Measurements from ENCODE around the gene MLF2. TPM values are rescaled to one million over a fixed set of nuclear protein-coding genes. Genes with fewer than 3 reads are reported as not detected.

Gene MLF2
- total RNA-seq, 2 experiments from 2014 or later, result 79.7 to 87.3 TPM

DNA sequence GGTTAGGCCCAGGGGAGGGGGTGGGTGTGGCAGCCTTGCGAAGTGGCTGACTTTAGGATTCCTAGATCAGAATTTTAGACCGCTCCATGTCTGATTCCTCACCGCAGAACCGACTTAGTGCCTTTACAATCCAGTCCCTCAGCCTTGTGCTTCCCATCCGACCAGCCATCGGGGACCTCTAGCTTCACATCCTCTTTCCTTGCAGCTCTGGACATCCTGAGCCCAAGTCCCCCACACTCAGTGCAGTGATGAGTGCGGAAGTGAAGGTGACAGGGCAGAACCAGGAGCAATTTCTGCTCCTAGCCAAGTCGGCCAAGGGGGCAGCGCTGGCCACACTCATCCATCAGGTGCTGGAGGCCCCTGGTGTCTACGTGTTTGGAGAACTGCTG lies 28.5 kb downstream of the MLF2 start:
- Histone ChIP-seq H3K27ac (ENCODE audit: low read depth, low read length, poor library complexity, severe bottlenecking) (peak overlapping the region; percentile 77), H3K4me2 (ENCODE audit: low read length) (peak overlapping the region; percentile 90), H3K4me3 (ENCODE audit: low read depth, low read length, poor library complexity, severe bottlenecking) (peak overlapping the region; percentile 76), H3K79me2 (ENCODE audit: insufficient read depth, low read depth, low read length) (peaks cover 11% of the 10 kb centered on the region; the same call in 1 of the 2 replicates), H3K4me1 (ENCODE audit: insufficient read depth, low read length, poor library complexity, severe bottlenecking) (peaks cover 50% of the 10 kb centered on the region), H2AFZ (ENCODE audit: low read length) (peak overlapping the region; percentile 72; the same call in 1 of the 2 replicates), H3K36me3 (ENCODE audit: insufficient read depth, low read length) (peaks cover 16% of the 10 kb centered on the region), H3K9me2 (ENCODE audit: insufficient read depth, low read length) (no peaks in the 10 kb centered on the region), H3K9me3 (ENCODE audit: low read length) (no peaks in the 10 kb centered on the region), H4K20me1 (ENCODE audit: insufficient read depth, low read length) (no peaks in the 10 kb centered on the region)
- intact Hi-C loops (cut with micrococcal nuclease; ENCODE audit: unreplicated experiment), result loop anchor here (1.0 kb wide), 4 partner anchors 27 to 61 kb away; partner anchors contain the start of genes ING4, MLF2 and ZNF384
- DNase-seq (ENCODE audit: low spot score), result peak; percentile 75
- POLR2A ChIA-PET, result interaction anchor here (0.6 to 3.3 kb wide), 24 partner anchors 9 to 230 kb away, joined by 3 to 16 read pairs (median 4); partner anchors contain the start of genes CDCA3, GNB3, MLF2 and SPSB2
- no TSS peak for BruUV-seq (replicated peaks)
- TF ChIP-seq EZH2phosphoT487 (IDR thresholded peaks at IDR 0.05; ENCODE audit: borderline replicate concordance, low read depth, low read length), result no peak
- TF ChIP-seq, protein P1, sequence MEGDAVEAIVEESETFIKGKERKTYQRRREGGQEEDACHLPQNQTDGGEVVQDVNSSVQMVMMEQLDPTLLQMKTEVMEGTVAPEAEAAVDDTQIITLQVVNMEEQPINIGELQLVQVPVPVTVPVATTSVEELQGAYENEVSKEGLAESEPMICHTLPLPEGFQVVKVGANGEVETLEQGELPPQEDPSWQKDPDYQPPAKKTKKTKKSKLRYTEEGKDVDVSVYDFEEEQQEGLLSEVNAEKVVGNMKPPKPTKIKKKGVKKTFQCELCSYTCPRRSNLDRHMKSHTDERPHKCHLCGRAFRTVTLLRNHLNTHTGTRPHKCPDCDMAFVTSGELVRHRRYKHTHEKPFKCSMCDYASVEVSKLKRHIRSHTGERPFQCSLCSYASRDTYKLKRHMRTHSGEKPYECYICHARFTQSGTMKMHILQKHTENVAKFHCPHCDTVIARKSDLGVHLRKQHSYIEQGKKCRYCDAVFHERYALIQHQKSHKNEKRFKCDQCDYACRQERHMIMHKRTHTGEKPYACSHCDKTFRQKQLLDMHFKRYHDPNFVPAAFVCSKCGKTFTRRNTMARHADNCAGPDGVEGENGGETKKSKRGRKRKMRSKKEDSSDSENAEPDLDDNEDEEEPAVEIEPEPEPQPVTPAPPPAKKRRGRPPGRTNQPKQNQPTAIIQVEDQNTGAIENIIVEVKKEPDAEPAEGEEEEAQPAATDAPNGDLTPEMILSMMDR (conservative IDR thresholded peaks at IDR 0.05; ENCODE audit: low read length), result no peak
- CTCF ChIA-PET (ENCODE audit: unreplicated experiment), result interaction anchor here (0.6 to 1.4 kb wide), 6 partner anchors 18 to 142 kb away, joined by 3 to 9 read pairs (median 3); partner anchors contain the start of gene PTMS

DNA sequence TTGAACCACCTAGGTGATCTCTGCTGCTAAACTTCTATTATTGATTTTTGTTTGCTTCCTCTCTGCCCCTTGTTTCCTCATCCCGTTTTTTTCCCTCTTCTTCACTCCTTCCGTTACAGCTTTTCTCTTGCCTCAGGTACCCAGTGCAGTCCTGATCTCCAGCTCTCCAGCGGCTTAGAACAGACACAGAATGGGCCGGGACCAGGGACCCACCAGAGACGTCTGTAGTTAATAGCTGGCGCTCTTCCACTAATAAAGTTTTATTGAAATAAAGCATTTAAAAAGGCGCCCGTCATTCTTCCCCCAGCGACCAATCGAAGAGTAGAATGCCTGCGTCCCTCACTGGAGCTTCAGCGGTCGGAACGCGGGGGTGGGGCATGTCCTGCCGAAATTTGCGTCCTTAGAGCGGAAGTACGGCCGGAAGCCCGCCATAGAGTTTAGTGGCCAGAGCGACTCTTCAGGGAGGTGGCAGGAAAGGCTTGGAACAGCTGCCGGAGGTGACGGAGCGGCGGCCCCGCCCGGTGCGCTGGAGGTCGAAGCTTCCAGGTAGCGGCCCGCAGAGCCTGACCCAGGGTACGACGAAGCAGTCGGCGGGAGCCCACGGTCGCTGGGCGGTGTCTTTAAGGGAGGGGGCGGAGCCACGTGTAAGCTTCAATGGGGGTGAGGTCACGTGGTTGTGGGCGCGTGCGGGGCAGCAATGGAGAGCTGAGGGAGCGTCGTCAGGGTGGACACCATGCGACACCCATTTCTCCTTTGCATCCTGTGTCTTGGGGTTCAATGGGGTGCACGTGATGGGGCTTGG lies 29.1 kb downstream of the MLF2 start, which contains the start of gene COPS7A:
COPS7A (plus strand) TSS at position 440 of the 802 bp plus-strand sequence. CDS start 611 bp downstream, outside the sequence.
- TF ChIP-seq, protein P1 (conservative IDR thresholded peaks at IDR 0.05; ENCODE audit: low read length), result peak; percentile 25; the same call in 1 of the 2 replicates
- TF ChIP-seq EZH2phosphoT487 (IDR thresholded peaks at IDR 0.05; ENCODE audit: borderline replicate concordance, low read depth, low read length), result no peak
- DNase-seq (ENCODE audit: low spot score), result peak; percentile 100
- intact Hi-C loops (cut with micrococcal nuclease; ENCODE audit: unreplicated experiment), result loop anchor here (1.0 kb wide), 4 partner anchors 27 to 61 kb away; partner anchors contain the start of genes ING4, MLF2 and ZNF384
- ChIA-PET CTCF (ENCODE audit: unreplicated experiment) (interaction anchor here (0.6 to 1.4 kb wide), 7 partner anchors 17 to 348 kb away, joined by 3 to 9 read pairs (median 3); no protein-coding TSS in a partner anchor), POLR2A (interaction anchor here (0.5 to 3.3 kb wide), 28 partner anchors 10 to 229 kb away, joined by 3 to 16 read pairs (median 4); partner anchors contain the start of genes CDCA3, GNB3, MLF2 and SPSB2)
- H3K9me3 ChIP-seq (ENCODE audit: low read length), result no peaks in the 10 kb centered on the region
- H3K9me2 ChIP-seq (ENCODE audit: insufficient read depth, low read length), result no peaks in the 10 kb centered on the region
- BruUV-seq (replicated peaks), result no TSS peak
- H3K36me3 ChIP-seq (ENCODE audit: insufficient read depth, low read length), result peaks cover 10% of the 10 kb centered on the region
- peak within 1 kb of the TSS; percentile 76 for H3K4me3 ChIP-seq (ENCODE audit: low read depth, low read length, poor library complexity, severe bottlenecking)
- H4K20me1 ChIP-seq (ENCODE audit: insufficient read depth, low read length), result no peaks in the 10 kb centered on the region
- peaks cover 52% of the 10 kb centered on the region for H3K4me1 ChIP-seq (ENCODE audit: insufficient read depth, low read length, poor library complexity, severe bottlenecking)
- H2AFZ ChIP-seq (ENCODE audit: low read length), result peak within 1 kb of the TSS; percentile 72; the same call in 1 of the 2 replicates
- peaks cover 11% of the 10 kb centered on the region; the same call in 1 of the 2 replicates for H3K79me2 ChIP-seq (ENCODE audit: insufficient read depth, low read depth, low read length)
- H3K27ac ChIP-seq (ENCODE audit: low read depth, low read length, poor library complexity, severe bottlenecking), result peak within 1 kb of the TSS; percentile 77
- H3K4me2 ChIP-seq (ENCODE audit: low read length), result peak within 1 kb of the TSS; percentile 90

Data from OCI-LY7 (cell line).